Pancreas (tissue), 10 donors: ENCODE results near the gene CBFA2T3. TPM values are rescaled to one million over a fixed set of nuclear protein-coding genes. Genes with fewer than 3 reads are reported as not detected.

Experiments
- ATAC-seq, 4 donors: fragments of 200-7000 bp; cut with Tn5 transposase; one replicate each; pipeline versions ENCODE4 v1.8.0 to v1.9.1; 2020; ENCODE audit warnings: mild to moderate bottlenecking in 4 of 4, moderate library complexity in 4 of 4
- DNase-seq, 6 donors: peaks; one replicate each; pipeline ENCODE4 v3.0.0-alpha.2; 2020
- FAIRE-seq: peaks from 2 replicates; lab custom pipeline; 2012; peaks lifted over from hg19 to GRCh38; lab: Jason Lieb, UNC
- H3K27ac ChIP-seq, 4 donors: fragments of 200-600 bp; sonication (generic); 1 replicate in 3 of 4; 2 replicates in 1 of 4; pipeline versions ENCODE4 v1.5.0 to v1.8.0; 2020
- H3K27me3 ChIP-seq, 4 donors: fragments of 200-600 bp; one replicate each; pipeline ENCODE4 v1.8.0; 2021
- H3K36me3 ChIP-seq, 3 donors: fragments of 200-600 bp; sonication (generic) in 1 of 3; one replicate each; pipeline versions ENCODE4 v1.5.0 to v1.8.0; 2020 to 2021
- H3K4me1 ChIP-seq, 3 donors: fragments of 200-600 bp; one replicate each; pipeline ENCODE4 v1.8.0; 2021
- H3K4me3 ChIP-seq, 4 donors: fragments of 200-600 bp; sonication (generic) in 2 of 4; one replicate each; pipeline versions ENCODE4 v1.5.0 to v1.8.0; 2020 to 2021
- H3K9me3 ChIP-seq, 4 donors: fragments of 200-600 bp; one replicate each; pipeline ENCODE4 v1.8.0; 2021
- WGBS, 2 donors: extraction: QIAGEN DNeasy Blood & Tissue Kit; methylation state at CpG; one replicate each; pipeline ENCODE4 v1.1.7; 2013; 5-methylcytosine and 5-hydroxymethylcytosine counted together
- intact Hi-C, 3 donors: fragments of 100-400 bp; cut with DNase I; formaldehyde crosslinking; loops; one replicate each; pipeline versions ENCODE4 v1.11.1 to v1.14.2; 2022
- polyA plus RNA-seq, 2 donors: library from polyadenylated mRNA; stranded (reverse); fragments of 200-250 nt; gene quantifications; one replicate each; pipeline ENCODE4 v1.2.3, GENCODE V29; 2013
- total RNA-seq, 6 donors: library from RNA; stranded (reverse); fragmentation: NEBNext Ultra II Directional in 4 of 6; extraction: Animal tissue kit (Norgen Biotek cat#: 25700) in 4 of 6; gene quantifications; one replicate each; pipeline versions ENCODE4 v1.2.1 to v1.2.4, GENCODE V29; 2021 to 2023
- TF ChIP-seq, protein P1 (sequence below), 4 donors: fragments of 200-600 bp; sonication (generic) in 3 of 4; IDR thresholded peaks; one replicate each; pipeline versions ENCODE4 v1.5.0 to v1.8.0; 2021; ENCODE audit warnings: antibody characterized with exemption in 4 of 4
- donor health status: healthy with polysubstance abuse.
- donor health status: DM: no; HTN: no; CAD: no; lungs with moderate emphysema.
- donor health status: DM: no; HTN: no; CAD: no.
- donor health status: control.
- donor health status: control.
- donor health status: Bipolar disorder and iron deficiency.
- donor health status: DM: yes; HTN: yes; CAD: no.
- donor health status: DM: no; HTN: no; CAD: no.
- donor health status: DM: no; HTN: no; CAD: no.
- donor health status: DM: yes; HTN: yes; CAD: no.

Gene CBFA2T3
- total and polyA plus RNA-seq, 8 donors, result 8.7 to 27.0 (median 21.9) TPM

DNA sequence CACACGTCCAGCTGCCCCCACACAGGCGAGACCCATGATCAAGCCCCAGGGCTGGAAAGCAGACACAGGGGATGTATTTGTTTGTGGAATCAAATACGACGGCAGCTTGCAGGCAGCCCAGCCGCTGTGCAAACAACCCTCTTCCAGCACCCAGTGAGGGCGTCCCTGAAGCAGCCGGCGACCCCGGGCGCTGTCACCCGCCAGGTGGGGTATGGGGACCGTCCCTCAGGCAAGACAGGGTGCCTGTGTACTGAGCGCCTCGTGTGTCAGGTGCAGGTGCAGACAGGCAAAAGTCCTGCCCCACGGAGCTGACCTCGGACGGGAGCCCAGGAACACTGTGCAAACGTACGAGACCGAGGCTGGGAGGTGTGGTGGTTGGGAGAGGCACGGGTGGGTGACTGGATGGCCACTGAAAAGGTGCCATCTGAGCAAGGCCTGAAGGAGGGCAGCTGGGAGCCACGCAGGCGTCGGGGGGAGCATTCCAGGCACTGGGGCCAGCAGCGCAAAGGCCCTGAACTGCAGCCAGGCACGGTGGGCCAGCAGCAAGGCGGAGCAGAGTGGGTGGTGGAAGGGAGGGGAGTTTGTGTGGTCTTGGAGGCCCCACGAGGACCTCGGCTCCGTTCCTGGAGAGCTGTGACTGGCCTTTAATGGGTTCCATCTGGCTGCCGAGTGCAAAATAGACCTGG, 48.5 kb downstream of the CBFA2T3 start:
- intact Hi-C loops, result no loop called here
- Histone ChIP-seq H3K9me3 (no peaks in the 10 kb centered on the region), H3K4me3 (no peak overlapping the region), H3K27me3 (no peaks in the 10 kb centered on the region), H3K4me1 (peaks cover 19 to 50% (median 22%) of the 10 kb centered on the region in 3 donors), H3K27ac (peak overlapping the region; percentile 7 to 50 (median 10)), H3K36me3 (no peaks in the 10 kb centered on the region)
- FAIRE-seq (no peak), DNase-seq (peak in 3 of 6 donors; percentile 53 to 88 (median 64)), ATAC-seq (peak in 3 of 4 donors; percentile 1 to 10 (median 8))
- TF ChIP-seq, protein P1, sequence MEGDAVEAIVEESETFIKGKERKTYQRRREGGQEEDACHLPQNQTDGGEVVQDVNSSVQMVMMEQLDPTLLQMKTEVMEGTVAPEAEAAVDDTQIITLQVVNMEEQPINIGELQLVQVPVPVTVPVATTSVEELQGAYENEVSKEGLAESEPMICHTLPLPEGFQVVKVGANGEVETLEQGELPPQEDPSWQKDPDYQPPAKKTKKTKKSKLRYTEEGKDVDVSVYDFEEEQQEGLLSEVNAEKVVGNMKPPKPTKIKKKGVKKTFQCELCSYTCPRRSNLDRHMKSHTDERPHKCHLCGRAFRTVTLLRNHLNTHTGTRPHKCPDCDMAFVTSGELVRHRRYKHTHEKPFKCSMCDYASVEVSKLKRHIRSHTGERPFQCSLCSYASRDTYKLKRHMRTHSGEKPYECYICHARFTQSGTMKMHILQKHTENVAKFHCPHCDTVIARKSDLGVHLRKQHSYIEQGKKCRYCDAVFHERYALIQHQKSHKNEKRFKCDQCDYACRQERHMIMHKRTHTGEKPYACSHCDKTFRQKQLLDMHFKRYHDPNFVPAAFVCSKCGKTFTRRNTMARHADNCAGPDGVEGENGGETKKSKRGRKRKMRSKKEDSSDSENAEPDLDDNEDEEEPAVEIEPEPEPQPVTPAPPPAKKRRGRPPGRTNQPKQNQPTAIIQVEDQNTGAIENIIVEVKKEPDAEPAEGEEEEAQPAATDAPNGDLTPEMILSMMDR (IDR thresholded peaks at IDR 0.05), result no peak
- WGBS, 2 donors, result 17 to 27% methylated on average over 31 of the region's 31 CpGs

DNA sequence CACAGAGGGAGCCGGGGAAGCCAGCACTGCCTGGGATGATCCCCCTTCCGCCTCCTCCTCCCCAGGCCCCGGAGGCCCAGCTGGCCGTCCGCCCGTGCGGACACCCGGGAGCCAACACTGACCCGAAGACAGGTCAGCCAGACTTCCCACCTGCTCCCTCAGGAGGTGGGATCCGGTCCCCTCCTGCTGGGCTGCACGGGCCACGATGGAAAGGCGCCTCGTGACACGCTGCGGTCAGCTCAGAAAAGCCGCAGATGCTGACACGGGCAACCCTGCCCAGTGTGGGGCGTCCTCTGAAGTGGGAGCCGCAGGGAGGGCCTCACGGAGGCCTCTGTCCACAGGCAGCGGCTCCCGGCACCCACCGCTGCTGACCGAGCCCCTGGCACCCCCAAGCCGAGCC, 49.3 kb downstream of the CBFA2T3 start:
- 88% methylated on average over 26 of the region's 26 CpGs for WGBS, 2 donors
- no peaks in the 10 kb centered on the region for H3K9me3 ChIP-seq
- no peaks in the 10 kb centered on the region for H3K27me3 ChIP-seq
- intact Hi-C loops, result no loop called here
- ATAC-seq, result no peak
- H3K36me3 ChIP-seq, result no peaks in the 10 kb centered on the region
- peaks cover 27 to 58% (median 30%) of the 10 kb centered on the region in 3 donors for H3K4me1 ChIP-seq
- no peak overlapping the region for H3K4me3 ChIP-seq
- no peak for FAIRE-seq
- DNase-seq, result peak in 2 of 6 donors; percentile 43 to 71
- peak overlapping the region in 1 of 4 donors; percentile 50 for H3K27ac ChIP-seq
- TF ChIP-seq, protein P1 (IDR thresholded peaks at IDR 0.05), result no peak

DNA sequence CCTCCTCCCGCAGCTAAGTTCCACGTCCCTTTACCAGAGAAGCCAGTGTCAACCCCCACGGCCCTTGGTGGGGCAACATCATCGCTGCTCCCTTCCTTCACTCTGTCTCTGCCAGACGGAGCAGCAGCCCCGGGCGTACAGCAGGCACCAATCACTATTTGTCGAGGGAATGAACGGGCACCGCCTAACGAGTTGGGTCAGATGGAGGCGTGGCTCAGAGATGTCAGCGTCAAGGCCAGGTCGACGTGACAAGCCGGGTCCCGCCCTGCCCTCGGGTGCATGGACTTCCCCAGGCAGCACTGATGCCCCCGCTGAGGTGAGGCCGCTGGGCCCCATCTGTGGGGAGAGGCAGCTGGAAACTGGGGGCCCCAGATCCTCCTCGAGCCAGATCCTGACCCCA, 50.0 kb downstream of the CBFA2T3 start:
- FAIRE-seq, result no peak
- H3K27me3 ChIP-seq, result no peaks in the 10 kb centered on the region
- H3K27ac ChIP-seq, result no peak overlapping the region
- H3K9me3 ChIP-seq, result no peaks in the 10 kb centered on the region
- peak in 3 of 6 donors; percentile 53 to 79 (median 66) for DNase-seq
- peaks cover 33 to 65% (median 34%) of the 10 kb centered on the region in 3 donors for H3K4me1 ChIP-seq
- ATAC-seq, result no peak
- TF ChIP-seq, protein P1 (IDR thresholded peaks at IDR 0.05), result no peak
- H3K36me3 ChIP-seq, result no peaks in the 10 kb centered on the region
- WGBS, 2 donors, result 41 to 51% methylated on average over 21 of the region's 21 CpGs
- intact Hi-C loops, result no loop called here
- no peak overlapping the region for H3K4me3 ChIP-seq

DNA sequence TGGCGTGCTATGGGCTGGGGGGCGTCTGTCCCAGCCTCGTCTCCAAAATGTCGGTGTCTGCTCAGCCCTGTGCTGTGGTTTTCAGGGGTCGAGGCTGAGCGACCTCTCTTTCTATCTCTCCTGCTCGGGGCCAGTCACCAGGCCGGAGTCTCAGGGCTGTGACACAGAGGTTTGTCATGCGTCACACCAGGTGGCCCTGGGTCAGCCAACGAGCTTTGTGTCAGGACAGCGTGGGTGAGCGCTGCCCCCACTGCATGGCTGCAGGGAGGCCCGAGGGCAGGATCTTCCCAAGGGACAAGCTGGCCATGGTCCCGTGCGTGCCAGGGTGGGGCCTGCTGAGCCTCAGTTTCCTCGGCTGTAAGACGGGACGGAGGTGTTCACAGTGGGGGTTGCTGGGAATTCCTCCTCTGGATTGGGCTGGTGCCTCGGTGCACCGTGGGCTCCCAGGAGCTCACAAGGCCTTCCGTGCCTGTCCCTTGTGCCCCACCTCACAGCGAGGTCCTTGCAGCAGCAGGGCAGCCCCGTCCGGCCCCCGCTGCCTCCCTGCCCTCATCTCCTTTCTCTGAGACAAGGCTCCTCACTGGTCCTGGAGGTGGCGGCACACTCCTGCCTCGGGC, 50.5 kb downstream of the CBFA2T3 start:
- Histone ChIP-seq H3K4me3 (no peak overlapping the region), H3K27ac (peak overlapping the region in 1 of 4 donors; percentile 17), H3K9me3 (no peaks in the 10 kb centered on the region), H3K27me3 (no peaks in the 10 kb centered on the region), H3K36me3 (no peaks in the 10 kb centered on the region), H3K4me1 (peaks cover 36 to 70% (median 39%) of the 10 kb centered on the region in 3 donors)
- DNase-seq (peak in 2 of 6 donors; percentile 42 to 75), ATAC-seq (no peak), FAIRE-seq (no peak)
- TF ChIP-seq, protein P1 (IDR thresholded peaks at IDR 0.05), result no peak
- intact Hi-C loops, result no loop called here
- 78 to 88% methylated on average over 27 of the region's 27 CpGs for WGBS, 2 donors

DNA sequence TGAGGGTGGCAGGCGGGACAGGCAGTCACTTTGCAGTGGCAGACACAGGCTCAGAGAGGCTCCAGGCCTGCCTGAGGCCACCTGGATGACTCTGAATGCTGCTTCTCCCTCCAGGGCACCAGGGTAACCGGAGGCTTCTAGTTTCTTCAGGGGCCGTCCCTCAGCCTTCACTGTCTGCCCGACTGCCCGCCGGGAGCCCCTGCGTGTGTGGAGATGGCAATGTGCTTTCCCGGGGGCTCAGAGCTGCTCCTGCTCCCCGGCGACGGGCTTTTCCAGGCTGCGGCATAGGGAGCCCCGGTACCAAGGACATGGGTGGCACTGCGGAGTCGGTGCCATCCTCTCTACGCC, 51.5 kb downstream of the CBFA2T3 start:
- no peak for ATAC-seq

More for the DNA sequence above, 51.5 kb downstream of the CBFA2T3 start:
- 64 to 87% methylated on average over 16 of the region's 16 CpGs for WGBS, 2 donors
- FAIRE-seq (no peak), DNase-seq (no peak)
- H3K4me3 ChIP-seq, result peak overlapping the region in 2 of 4 donors; percentile 8 to 29
- H3K36me3 ChIP-seq, result no peaks in the 10 kb centered on the region
- no peaks in the 10 kb centered on the region for H3K9me3 ChIP-seq
- TF ChIP-seq, protein P1 (IDR thresholded peaks at IDR 0.05), result no peak
- H3K4me1 ChIP-seq, result peaks cover 44 to 80% (median 49%) of the 10 kb centered on the region in 3 donors
- peak overlapping the region; percentile 90 to 98 (median 94) for H3K27ac ChIP-seq
- H3K27me3 ChIP-seq, result no peaks in the 10 kb centered on the region
- intact Hi-C loops, result no loop called here
